Adrenal gland (tissue), 12 donors: ENCODE measurements around the gene ZNF785. TPM values are rescaled to one million over a fixed set of nuclear protein-coding genes. Genes with fewer than 3 reads are reported as not detected.
A peak's percentile ranks its signal among the peaks of the same experiment; 100 is the strongest.

Experiments
- DNase-seq, 7 donors: peaks; one replicate each; pipeline ENCODE4 v3.0.0-alpha.2; 2019 to 2020
- H3K27ac ChIP-seq, 5 donors: fragments of 200-600 bp; sonication (generic) in 4 of 5; 1 replicate in 3 of 5; 2 replicates in 2 of 5; pipeline versions ENCODE4 v1.5.1 to v1.8.0; 2016 to 2020; ENCODE audit warnings: mild to moderate bottlenecking in 1 of 5
- H3K27me3 ChIP-seq: fragments of 200-600 bp; 2 replicates; pipeline ENCODE4 v1.8.0; 2021
- H3K36me3 ChIP-seq, 2 donors: fragments of 200-600 bp; replicated peaks in 1 of 2; 1 replicate in 1 of 2; 2 replicates in 1 of 2; pipeline versions ENCODE4 v1.5.1 to v1.8.0; 2018 to 2022
- H3K4me1 ChIP-seq, 2 donors: fragments of 200-600 bp; replicated peaks in 1 of 2; 1 replicate in 1 of 2; 2 replicates in 1 of 2; pipeline versions ENCODE4 v1.5.1 to v1.8.0; 2018 to 2021
- H3K4me3 ChIP-seq, 4 donors: fragments of 200-600 bp; sonication (generic) in 3 of 4; one replicate each; pipeline ENCODE4 v1.5.1; 2016 to 2018
- H3K9me3 ChIP-seq, 3 donors: fragments of 200-600 bp; sonication (generic) in 1 of 3; replicated peaks in 1 of 3; 1 replicate in 2 of 3; 2 replicates in 1 of 3; pipeline versions ENCODE4 v1.5.1 to v1.8.0; 2016 to 2021
- CTCF ChIP-seq, 6 experiments: fragments of 450-650 bp in 4 of 6; fragments of 200-600 bp in 2 of 6; sonication (generic) in 1 of 6; IDR thresholded peaks; 1 replicate in 5 of 6; 2 replicates in 1 of 6; pipeline versions ENCODE4 v1.5.1 to v1.8.0; 2016 to 2021; ENCODE audit warnings: antibody characterized with exemption in 6 of 6, mild to moderate bottlenecking in 2 of 6, moderate library complexity in 1 of 6
- POLR2A ChIP-seq, 2 donors: fragments of 450-650 bp; IDR thresholded peaks; one replicate each; pipeline ENCODE4 v1.6.1; 2017; ENCODE audit warnings: antibody characterized with exemption in 2 of 2, mild to moderate bottlenecking in 2 of 2, moderate library complexity in 1 of 2
- WGBS, 4 donors: extraction: QIAGEN DNeasy Blood & Tissue Kit in 2 of 4; methylation state at CpG; one replicate each; pipeline versions ENCODE4 v1.1.5 to v1.1.7; 2013 to 2017; 5-methylcytosine and 5-hydroxymethylcytosine counted together
- intact Hi-C, 2 donors: fragments of 100-400 bp; cut with DNase I; formaldehyde crosslinking; loops; one replicate each; pipeline versions ENCODE4 v1.14.1 to v1.15.0; 2022 to 2023
- polyA plus RNA-seq, 3 donors: library from polyadenylated mRNA; stranded (reverse); fragments of 200-250 nt in 2 of 3; fragments of 350-450 nt in 1 of 3; fragmentation: Illumina TruSeq in 1 of 3; extraction: RNeasy Lipid Tissue Mini Kit (QIAGEN cat#74804) in 1 of 3; gene quantifications; one replicate each; pipeline ENCODE4 v1.2.3, GENCODE V29; 2013 to 2014
- total RNA-seq, 9 donors: library from RNA; depleted of rRNA in 4 of 9; stranded (reverse); fragments of >200 nt in 4 of 9; fragments of 120-200 nt in 1 of 9; fragmentation: NEBNext Ultra II Directional in 1 of 9; extraction: Animal tissue kit (Norgen Biotek cat#: 25700) in 1 of 9; gene quantifications; one replicate each; pipeline versions ENCODE4 v1.1.0 to v1.2.4, GENCODE V29; 2013 to 2023
- donor health status: healthy with polysubstance abuse.
- donor health status: Bipolar disorder and iron deficiency.
- donor health status: DM: yes; HTN: yes; CAD: no.
- donor health status: DM: no; HTN: no; CAD: no.
- donor health status: DM: no; HTN: no; CAD: no.
- donor health status: DM: yes; HTN: yes; CAD: no.

The ZNF785 gene
- total and polyA plus RNA-seq, 12 donors: 3.4 to 37.0 (median 13.0) TPM

- TF ChIP-seq CTCF (IDR thresholded peaks at IDR 0.05): no peak
- no peak for TF ChIP-seq POLR2A (IDR thresholded peaks at IDR 0.05)
- H3K9me3 ChIP-seq: no peaks in the 10 kb centered on the region
- H3K36me3 ChIP-seq: no peaks in the 10 kb centered on the region
- peaks cover 6 to 24% of the 10 kb centered on the region in 2 donors for H3K4me1 ChIP-seq
- no peaks in the 10 kb centered on the region for H3K27me3 ChIP-seq
- no peak for DNase-seq
- H3K4me3 ChIP-seq: no peak overlapping the region
- H3K27ac ChIP-seq: no peak overlapping the region
- intact Hi-C loops: loop anchor here in 1 of 2 donors (10.0 kb wide), 1 partner anchor 48 kb away; the partner anchor contains the start of gene ZNF689
- 81 to 90% (median 87%) methylated on average over 4 of the region's 4 CpGs for WGBS, 4 donors
These were observed 19.0 kb downstream of the ZNF785 start for GRCh38 chr16:30566531-30566930.

- no peak overlapping the region for H3K27ac ChIP-seq
- H3K4me3 ChIP-seq: no peak overlapping the region
- H3K27me3 ChIP-seq: no peaks in the 10 kb centered on the region
- no peak for DNase-seq
- intact Hi-C loops: loop anchor here in 1 of 2 donors (10.0 kb wide), 1 partner anchor 49 kb away; the partner anchor contains the start of gene ZNF689
- H3K9me3 ChIP-seq: no peaks in the 10 kb centered on the region
- TF ChIP-seq POLR2A (IDR thresholded peaks at IDR 0.05) (no peak), CTCF (IDR thresholded peaks at IDR 0.05) (no peak)
- 62 to 65% (median 63%) methylated on average over 7 to 8 of the region's 8 CpGs for WGBS, 4 donors
- peaks cover 4 to 28% of the 10 kb centered on the region in 2 donors for H3K4me1 ChIP-seq
- no peaks in the 10 kb centered on the region for H3K36me3 ChIP-seq
These were observed 19.5 kb downstream of the ZNF785 start for GRCh38 chr16:30565984-30566383.

GRCh38 chr16:30565526-30565925 is 20.0 kb downstream of the ZNF785 start:
- DNase-seq: no peak
- H3K27me3 ChIP-seq: no peaks in the 10 kb centered on the region
- no peak overlapping the region for H3K27ac ChIP-seq
- WGBS, 4 donors: 68 to 72% (median 70%) methylated on average over 7 of the region's 7 CpGs
- no peak overlapping the region for H3K4me3 ChIP-seq
- no peak for TF ChIP-seq CTCF (IDR thresholded peaks at IDR 0.05)
- intact Hi-C loops: loop anchor here in 1 of 2 donors (10.0 kb wide), 1 partner anchor 49 kb away; the partner anchor contains the start of gene ZNF689
- peaks cover 0 to 25% of the 10 kb centered on the region in 2 donors for H3K4me1 ChIP-seq
- no peaks in the 10 kb centered on the region for H3K9me3 ChIP-seq
- no peaks in the 10 kb centered on the region for H3K36me3 ChIP-seq

- DNase-seq: no peak
- no peaks in the 10 kb centered on the region for H3K9me3 ChIP-seq
- WGBS, 4 donors: 85 to 93% (median 88%) methylated on average over 14 of the region's 14 CpGs
- H3K4me3 ChIP-seq: peak overlapping the region in 1 of 4 donors; percentile 43
- H3K27me3 ChIP-seq: no peaks in the 10 kb centered on the region
- peak overlapping the region in 1 of 5 donors; percentile 62 for H3K27ac ChIP-seq
- H3K4me1 ChIP-seq: peaks cover 8 to 11% of the 10 kb centered on the region in 2 donors
- H3K36me3 ChIP-seq: no peaks in the 10 kb centered on the region
- intact Hi-C loops: loop anchor here in 1 of 2 donors (10.0 kb wide), 1 partner anchor 53 kb away; the partner anchor contains the start of gene ZNF689
- TF ChIP-seq POLR2A (IDR thresholded peaks at IDR 0.05): no peak
- TF ChIP-seq CTCF (IDR thresholded peaks at IDR 0.05): no peak
These were observed 23.5 kb downstream of the ZNF785 start for GRCh38 chr16:30562021-30562420.
